Measurements from ENCODE around the gene VSIG8.
A peak's percentile ranks its signal among the peaks of the same experiment; 100 is the strongest.
"Not testable (repeated sequence)": the region's sequence is repeated elsewhere in the genome, so short reads cannot be mapped to it uniquely, and the experiment has no call there.

Gene VSIG8, protein sequence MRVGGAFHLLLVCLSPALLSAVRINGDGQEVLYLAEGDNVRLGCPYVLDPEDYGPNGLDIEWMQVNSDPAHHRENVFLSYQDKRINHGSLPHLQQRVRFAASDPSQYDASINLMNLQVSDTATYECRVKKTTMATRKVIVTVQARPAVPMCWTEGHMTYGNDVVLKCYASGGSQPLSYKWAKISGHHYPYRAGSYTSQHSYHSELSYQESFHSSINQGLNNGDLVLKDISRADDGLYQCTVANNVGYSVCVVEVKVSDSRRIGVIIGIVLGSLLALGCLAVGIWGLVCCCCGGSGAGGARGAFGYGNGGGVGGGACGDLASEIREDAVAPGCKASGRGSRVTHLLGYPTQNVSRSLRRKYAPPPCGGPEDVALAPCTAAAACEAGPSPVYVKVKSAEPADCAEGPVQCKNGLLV

DNA sequence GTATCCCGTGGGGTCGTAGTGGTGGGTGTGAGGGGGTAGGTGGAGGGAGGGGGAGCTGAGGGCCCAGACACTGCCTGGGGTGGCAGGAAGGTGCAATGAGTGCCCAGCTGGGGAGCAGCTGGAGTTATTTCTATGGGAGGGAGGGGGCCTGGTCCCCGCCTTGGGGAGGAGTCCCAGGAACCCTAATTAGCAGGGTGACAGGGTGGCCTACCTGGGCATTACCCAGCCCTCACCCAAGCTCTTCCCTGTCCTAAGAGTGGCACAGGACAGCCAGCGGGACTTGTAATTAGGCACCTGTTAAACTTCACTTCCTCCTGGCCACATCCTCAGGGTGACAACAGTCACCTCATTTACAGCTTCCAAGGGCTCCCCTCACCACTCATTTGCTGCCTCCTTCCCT, at the start of gene VSIG8:
Gene VSIG8, minus strand, starts transcription at position 101 of the 400 bp plus-strand sequence. CDS start 136 bp downstream, outside the sequence.
- no peak for DNase-seq (ENCODE audit: low read depth)

DNA sequence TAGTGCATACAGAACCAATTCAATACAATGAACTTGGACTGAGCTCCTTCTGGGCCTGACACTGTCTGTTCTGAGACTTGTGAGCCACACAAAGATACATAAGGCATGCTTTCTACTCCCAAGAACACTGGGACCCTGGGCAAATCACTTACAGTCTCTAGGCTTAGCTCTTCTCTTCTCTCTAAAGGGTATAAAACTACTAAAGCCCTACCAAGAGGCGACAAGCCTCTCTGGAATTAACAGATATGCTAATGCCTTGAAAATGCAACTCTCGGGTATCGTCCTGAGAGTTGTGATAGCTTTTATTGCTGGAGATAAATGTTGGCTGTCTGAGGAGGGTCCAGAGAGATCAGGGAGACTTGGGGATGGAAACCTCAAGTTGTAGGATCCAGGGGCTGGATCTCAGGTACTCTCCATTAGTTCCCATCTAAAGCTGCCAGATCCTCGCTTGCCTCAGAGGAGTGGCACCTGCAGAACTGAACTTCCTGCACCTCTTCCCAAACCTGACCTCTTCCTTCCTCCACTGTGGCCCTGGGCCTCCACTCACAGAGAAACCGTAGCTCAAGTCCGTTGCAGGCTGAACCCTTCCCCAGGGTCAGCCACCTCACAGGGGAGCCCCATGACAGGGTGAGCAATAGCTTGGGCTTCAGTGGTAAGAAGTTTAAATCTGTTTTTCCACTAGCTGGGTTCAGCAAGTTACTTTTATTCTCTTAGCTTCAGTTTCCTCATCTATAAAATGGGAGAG, 49.0 kb upstream of the VSIG8 start:
- no peak for DNase-seq (ENCODE audit: low read depth)

DNA sequence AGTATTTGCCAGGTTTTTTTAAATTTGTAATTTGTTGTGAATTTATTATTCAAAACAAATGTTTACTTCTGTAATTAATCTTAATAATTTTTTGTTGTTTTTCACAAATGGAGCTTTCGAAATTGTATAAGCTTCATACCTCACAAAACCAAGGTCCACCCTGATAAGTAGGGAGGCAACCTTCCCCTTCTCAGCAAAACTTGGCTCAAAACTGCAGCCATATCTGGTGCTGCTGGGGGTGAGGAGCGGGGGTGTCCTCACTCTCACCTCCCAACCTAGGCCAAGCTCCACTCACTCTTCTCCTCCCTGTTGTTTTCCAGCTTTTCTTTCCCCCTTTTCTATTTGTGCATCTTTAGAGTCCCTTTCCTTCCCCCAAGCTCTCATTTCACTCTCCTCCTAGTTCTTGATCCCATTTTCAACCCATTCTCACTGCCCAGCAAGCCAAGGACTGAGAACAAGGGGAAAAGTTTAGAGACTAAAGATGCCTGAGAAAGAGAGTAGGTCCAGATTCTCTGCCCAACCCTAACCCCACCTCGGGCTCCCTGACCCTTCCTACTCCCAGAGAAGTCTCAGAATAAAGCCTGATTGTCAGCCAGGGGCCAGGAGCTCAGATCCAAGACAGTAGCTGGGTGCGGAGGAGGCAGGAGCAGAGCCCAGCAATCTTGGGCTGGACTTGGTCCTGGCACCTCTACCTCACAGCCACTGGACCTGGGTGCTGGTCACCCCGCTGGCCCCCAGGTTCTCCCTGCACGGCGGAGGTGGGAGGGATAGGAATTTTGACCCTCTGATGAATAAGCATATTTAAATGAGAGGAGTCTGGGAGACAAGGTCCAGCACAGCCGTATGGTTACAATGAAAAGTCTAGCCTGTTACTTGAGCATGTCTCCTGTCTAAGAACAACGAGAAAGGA, 45.8 kb upstream of the VSIG8 start:
- no peak for DNase-seq (ENCODE audit: low read depth)

DNA sequence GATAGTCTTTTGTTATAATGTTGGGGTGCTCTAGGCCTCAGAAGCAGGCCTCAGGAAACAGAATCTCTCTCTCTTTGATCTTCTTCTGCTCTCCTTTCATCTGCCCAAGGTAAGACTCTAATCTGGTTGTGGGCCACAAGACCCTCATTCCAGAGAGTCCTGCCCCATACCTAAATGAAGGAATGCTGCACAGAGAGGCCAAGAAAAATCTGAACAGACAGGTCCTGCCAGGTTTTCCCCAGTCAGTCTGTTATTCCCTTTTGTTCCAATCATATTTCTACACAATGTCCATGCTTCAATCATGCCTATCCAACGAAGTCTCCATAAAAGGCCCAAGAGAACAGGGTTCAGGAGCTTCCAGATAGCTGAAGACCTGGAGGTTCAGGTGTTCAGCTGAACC, 44.5 kb upstream of the VSIG8 start:
- DNase-seq (ENCODE audit: low read depth): no peak

DNA sequence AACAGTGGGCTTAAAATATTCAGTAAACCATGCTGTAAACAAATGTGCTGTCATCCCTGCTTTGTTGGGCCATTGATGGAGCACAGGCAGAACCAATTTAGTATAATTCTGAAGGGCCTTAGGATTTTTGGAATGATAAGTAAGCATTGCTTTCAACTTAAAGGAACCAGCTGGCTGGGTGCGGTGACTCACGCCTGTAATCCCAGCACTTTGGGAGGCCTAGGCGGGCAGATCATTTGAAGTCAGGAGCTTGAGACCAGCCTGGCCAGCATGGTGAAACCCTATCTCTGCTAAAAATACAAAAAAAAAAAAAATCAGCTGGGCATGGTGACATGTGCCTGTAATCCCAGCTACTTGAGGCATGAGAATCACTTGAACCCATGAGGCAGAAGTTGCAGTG, 41.6 kb upstream of the VSIG8 start:
- DNase-seq (ENCODE audit: low read depth): not testable (repeated sequence)

DNA sequence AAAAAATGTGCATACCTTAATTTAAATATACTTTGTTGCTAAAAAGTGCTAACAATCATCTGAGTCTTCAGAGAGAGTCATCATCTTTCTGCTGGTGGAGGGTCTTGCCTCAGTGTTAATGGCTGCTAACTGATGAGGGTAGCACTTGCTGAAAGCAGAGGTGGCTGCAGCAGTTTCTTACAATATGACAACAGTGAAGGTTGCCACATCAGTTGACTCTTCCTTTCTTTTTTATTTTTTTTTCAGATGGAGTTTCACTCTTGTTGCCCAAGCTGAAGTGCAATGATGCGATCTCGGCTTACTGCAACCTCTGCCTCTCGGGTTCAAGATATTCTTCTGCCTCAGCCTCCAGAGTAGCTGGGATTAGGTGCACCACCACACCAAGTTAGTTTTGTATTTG, 40.1 kb upstream of the VSIG8 start:
- DNase-seq (ENCODE audit: low read depth): no peak

DNA sequence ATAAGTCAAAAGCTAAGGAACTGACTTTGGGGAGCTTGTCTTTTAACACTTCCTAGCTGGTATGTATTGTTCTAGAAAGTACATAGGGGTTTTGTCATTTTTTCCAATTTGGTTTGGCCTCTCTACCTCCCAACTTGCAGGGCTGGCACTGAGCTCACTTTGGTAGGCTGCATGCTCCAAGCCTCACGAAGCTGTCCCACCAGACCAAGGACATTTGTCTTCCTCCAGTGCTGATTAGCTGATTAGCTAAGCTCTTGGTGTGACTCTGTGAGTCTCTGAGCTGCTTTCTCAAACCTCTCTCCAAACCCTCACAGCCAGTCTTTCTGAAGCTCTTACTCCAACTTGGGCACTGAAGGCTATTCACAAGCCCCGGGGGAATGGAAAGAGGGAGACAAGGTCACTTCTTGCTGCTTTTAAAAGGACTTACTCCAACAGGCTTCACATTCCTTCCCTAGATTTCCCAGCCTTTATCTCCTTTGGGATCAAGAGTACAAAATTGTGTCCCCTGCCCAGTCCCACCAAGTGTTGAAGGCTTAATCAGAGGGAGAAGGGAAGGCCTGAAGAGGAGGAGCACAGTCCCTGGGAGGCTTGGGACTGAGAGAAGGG, 38.4 kb upstream of the VSIG8 start:
- DNase-seq (ENCODE audit: low read depth): no peak

DNA sequence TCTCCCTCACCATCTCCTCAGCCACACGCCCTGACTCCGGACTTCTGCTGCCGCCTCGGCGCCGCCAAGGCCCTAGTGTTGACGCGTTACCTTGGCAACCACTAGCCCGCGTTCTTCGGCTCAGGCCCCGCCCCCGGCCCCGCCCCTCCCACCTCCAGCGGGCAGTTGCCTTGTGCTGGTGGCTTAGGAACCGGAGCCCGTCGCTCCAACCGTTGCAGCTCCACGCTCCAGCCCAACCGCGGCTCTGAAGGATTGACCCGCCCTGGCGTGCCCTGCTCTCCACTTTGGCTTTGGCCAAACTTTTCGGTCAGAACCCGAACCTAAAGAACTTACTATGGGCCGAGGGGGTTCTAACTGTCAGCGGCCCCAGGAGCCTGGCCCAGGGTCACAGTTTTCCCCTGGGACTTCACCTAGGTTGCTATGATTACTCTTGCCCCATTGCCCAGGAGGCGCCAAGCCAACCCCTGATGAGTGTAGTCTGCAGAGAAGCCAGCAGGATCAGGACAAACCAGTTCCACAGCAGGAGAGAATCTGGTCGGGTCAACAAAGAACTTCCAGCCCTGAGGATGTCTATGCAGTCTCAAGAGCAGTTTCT, 37.7 kb upstream of the VSIG8 start, which contains the start of gene CFAP45:
Gene CFAP45, minus strand, starts transcription at position 80 of the 595 bp plus-strand sequence. Its CDS starts 67 bp downstream, at position 13.
- DNase-seq (ENCODE audit: low read depth): no peak

DNA sequence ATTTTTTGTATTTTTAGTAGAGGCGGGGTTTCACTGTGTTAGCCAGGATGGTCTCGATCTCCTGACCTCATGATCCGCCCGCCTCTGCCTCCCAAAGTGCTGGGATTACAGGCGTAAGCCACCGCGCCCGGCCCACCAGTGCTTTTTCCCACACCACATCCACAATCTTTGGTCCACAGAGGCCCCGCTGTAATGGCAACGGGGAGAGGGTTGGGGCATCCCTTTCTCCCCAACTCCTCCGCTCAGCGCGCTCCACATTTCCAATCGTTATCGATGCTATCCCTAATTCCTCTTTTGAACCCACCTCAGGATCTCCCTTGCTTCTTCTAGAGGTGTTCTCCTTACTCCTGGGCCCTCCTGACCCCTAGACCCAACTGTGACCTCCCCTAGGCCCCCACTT, 37.2 kb upstream of the VSIG8 start:
- DNase-seq (ENCODE audit: low read depth): not testable (repeated sequence)

DNA sequence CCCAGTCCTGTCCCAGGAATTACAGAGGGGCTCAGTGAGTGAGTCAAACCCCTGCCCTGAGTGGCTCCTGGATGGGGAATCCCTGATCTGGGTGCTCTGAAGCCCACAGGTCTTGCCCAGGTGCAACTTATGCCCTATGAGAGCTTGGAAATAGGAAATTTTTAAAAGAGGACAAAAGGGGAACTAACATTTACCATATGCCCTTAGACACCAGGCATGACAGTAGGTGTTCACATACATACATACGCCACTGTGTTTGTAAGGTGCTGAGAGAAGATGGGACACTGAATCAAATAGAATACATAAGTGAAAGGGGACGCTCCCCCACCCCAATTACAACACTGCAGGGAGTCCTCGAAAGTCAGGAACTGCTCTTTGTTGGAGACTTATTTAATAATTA, 36.1 kb upstream of the VSIG8 start:
- DNase-seq (ENCODE audit: low read depth): no peak

DNA sequence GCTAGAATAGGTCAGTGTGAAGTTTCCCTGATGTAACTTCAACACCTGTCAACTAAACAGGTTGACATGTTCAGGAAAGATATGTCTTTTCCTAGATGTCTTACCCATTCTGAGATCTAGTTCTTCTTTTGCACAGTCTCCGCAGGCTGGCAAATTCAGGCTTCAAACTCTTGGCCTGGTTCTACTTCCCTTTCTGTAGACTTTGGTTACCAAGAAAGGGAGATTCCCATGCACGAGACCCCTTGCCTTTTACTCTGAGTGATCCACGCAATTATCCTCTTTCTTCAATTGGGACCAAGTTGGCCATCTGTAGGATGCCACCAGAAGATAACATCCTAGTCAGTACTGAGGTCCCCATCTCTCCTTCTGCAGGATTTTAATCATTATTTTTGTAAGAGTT, 35.5 kb upstream of the VSIG8 start:
- no peak for DNase-seq (ENCODE audit: low read depth)

DNA sequence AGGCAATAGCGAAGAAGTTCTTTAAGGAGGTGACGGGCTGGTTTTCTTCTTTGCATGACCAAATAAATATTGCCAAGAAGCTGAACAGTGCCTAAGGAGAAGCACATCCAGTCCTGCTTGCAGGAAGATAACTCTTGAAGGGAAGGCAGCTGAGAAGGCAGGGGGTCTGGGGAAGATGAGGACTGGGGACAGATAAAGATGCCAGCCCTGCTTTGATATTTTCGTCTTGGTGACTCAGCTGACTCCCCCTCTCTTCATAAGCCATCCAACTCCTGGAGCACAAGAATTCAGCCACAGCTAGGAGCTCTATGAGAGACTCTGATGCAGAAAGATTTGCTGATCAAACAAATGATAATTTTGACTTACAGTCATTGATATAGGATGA, 34.1 kb upstream of the VSIG8 start:
- no peak for DNase-seq (ENCODE audit: low read depth)

DNA sequence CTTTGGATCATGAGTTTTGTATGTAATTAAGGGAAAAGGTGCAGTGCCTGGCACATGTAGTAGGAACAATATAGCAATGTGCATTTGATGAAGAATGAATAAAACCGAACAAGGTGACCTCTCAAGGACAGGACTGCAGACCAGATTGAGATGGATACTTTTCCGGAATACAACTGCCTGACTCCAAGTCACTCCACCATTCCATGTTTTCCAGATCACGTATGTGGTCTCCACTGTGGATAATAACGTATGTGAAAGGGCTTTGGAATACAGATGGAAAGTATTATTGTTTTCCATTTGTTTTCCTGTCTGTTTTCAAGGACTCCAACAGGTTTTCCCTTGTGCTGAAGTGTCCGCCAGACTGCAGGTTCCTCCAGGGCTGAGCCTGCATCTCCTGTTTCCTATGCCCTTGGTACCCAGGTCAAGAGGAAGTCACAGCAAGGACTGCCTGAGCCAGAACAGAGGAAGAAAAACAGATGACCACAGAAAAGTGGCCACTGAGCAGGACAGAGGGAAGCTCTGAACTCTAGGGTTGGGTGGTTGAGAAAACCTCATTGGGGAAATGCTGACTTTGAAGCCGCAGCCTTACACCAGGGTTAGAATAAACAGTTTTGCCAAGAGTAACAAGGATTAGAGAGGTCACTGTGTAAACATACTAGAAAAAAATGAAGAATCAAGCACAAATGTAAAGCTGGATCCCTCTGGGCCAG, 33.5 kb upstream of the VSIG8 start:
- DNase-seq (ENCODE audit: low read depth): no peak

DNA sequence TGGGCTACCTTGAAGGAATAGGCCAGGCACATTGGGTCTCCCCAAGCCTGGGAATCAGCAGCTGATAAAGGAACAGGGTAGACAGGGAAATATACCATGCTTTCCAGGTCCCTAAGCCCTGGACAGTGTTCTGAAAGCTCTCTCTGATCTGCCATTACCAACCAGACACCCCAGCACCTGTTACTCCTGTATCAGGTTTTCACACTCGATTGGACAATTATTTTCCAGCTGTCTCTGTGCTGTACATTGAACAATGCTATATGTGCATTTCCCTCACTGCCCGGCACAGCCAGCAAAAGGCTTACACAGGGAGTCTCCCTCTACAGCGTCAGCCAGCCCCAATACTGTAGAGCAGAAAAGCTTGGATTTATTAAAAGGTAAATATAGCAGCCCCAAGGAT, 32.8 kb upstream of the VSIG8 start:
- no peak for DNase-seq (ENCODE audit: low read depth)

DNA sequence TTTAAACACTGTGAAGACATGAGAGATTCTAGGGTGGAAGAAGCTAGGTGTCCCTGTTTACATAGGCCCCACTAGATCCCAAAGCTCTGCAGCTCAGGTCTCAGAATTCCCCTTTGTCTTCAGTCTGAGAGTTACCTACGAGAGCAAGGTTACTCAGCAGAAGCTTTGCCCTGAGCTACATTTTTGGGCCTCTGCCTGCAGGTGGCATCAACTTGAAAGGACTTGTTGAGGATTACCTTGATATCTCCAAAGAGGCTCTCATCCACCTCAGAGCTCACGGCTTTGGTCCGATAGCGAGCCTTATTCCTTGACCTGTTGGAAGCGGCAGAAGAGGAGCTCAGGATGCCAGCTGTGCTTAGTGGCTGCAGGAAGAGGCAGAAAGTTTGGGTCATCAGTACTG, 30.5 kb upstream of the VSIG8 start:
- DNase-seq (ENCODE audit: low read depth): no peak

DNA sequence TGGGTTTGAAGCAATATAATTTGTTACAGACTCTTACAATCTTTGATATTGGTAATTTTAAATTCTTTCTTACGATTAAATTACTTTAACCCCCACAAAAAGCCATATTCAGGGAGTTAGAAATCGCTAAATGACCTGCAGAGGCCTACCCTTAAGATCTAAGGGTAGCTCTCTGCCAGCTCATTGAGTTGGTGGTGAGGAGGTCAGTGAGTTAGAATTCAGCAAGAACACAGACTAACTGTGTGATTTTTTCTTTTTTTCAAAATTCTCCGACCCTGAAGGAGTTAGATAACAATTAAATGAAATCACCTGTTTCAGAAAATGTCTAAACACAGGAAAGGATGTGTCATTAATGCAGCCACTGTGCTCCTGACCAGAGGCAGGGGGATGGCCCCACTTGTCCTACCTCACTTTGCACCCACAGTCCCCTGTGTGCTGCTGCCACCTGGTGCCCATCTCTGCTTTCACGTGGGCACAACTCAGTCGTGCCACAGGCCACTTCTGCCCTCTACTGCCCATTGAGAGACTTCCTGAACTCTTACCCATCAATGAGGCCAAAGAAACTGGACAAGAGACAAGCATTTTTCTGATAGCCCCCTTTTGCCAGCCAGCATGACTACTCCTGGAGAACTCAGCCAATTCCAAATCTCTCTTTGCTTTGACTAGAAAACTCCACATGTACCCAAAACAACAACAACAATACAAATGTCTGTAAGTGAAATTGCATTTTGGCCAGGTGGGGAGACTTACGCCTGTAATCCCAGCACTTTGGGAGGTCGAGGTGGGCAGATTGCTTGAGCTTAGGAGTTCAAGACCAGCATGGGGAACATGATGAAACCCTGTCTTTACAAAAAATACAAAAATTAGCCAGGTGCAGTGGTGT, 29.1 kb upstream of the VSIG8 start:
- DNase-seq (ENCODE audit: low read depth): peak; percentile 58

DNA sequence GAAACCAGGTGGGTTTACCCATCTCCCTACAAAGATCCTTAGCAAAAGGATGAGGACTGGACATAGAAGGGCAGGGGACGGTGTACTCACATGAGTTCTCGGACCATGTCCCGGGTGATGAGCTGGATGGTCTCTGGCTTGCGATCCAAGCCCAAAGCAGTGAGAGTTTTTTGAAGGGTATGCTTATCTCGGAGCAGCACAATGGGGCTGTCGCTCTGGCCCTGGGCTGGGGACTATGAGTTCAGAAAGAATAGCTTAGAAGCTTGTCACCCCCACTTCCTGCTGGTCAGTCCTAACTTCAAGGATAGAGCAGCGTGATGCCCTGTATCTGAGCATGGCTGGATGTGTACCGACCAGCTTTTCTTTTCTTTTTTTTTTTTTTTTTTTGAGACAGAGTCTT, 27.9 kb upstream of the VSIG8 start:
- DNase-seq (ENCODE audit: low read depth): no peak

DNA sequence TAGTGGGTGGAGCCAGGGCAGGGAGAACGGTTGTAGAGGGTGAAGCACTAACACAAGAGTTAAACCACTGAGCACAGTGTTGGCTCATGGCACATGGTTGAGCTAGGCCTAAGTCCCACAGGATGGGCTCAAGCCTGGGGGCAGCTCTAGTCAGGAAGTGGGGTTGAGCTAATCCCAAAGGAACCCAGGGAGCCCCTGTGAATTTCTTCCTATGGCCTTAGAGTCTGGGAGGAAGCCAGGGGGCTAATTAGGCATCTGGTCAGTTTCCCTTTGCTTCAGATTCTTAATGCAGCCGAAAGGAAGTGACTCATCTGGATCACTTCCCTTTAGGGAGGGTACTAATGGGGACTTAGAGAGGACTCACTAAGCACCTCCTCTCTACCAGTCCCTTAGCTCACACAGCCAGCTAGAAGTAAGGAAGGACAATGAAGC, 27.4 kb upstream of the VSIG8 start:
- no peak for DNase-seq (ENCODE audit: low read depth)

DNA sequence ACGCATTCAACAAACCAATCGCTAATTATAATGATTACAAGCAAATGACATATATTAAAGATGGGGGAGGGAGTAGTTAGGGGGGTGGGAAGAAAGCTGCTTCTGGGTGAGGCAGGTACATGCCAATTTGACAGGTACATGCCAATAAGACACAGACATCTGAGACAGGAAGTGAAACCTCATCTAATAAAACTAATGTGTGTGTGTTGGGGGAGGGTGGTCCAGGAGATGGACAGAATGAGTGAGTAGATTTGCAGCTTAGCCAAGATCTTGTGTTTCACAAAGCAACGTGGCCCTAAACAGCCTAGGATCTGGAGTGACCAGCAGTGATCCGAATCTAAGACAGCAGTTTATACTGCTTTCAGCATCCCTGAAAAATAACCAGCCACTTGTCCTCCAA, 26.7 kb upstream of the VSIG8 start:
- DNase-seq (ENCODE audit: low read depth): no peak

DNA sequence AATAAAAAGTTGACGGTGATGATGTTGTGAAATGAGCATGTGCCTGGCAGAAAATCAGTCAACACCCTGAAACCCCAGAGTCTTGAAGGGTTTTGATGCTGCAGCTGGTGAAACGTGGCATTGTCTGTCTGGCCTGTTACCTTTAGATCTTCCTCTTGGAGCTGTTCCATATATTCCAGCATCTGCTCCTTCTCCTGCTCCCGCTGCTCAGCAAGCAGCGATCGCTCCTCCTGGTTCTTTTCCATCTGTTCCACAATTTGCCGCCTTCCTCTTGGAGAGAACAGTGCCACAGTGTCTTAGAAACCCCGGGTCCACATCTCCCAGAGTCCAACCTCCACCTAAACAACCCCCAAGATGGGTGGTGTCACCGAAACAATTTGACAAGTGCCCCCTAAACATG, 21.8 kb upstream of the VSIG8 start:
- DNase-seq (ENCODE audit: low read depth): no peak

Data from stimulated activated CD8-positive, alpha-beta memory T cell treated with anti-CD3 and anti-CD28 coated beads, Interleukin-12 subunit alpha, Interleukin-12 subunit beta, amount 100 ng/mL, for 4 hours (primary cell).